HG03342 (cell line): ENCODE measurements around the gene MTHFSD.

Experiments
- ATAC-seq: cut with Tn5 transposase; IDR thresholded peaks from one replicate; pipeline ENCODE4 v1.9.1; 2021; ENCODE audit warnings: mild to moderate bottlenecking, moderate library complexity; ENCODE audit not compliant: unreplicated experiment

MTHFSD gene

GRCh38 chr16:86494039-86494564, 60.9 kb downstream of the MTHFSD start:
- ATAC-seq = no peak

DNA sequence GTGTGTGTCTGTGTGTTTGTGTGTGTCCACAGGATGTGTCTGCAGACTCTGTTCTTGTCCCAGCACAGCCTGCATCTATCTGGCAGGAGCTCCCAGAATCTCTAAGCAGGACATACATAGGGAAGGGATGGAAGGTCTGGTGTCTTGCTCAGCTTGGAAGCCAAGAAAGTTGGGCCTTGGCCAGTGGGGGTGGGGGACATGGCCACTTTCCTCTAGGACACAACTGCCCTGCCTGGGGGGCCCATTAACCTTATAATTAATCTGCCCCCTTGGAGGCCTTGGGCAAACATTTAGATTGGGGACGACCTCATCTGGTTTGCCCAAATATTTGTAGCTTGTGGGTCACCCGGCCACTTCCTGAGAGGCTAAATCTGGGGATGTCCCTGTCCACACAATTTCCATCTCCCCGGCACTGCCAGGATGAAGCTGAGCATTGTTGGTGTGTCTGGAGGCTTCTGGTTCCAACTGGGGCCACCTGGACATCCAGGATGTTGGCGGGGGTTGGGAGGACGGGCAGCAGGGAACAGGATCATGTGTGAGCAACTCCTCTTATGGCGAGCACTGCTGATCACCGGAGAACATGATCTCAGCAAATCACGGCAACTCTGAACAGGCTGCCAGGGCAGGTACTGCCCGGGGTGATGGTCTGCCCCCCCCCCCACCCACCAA, 61.9 kb downstream of the MTHFSD start:
- ATAC-seq = no peak

DNA sequence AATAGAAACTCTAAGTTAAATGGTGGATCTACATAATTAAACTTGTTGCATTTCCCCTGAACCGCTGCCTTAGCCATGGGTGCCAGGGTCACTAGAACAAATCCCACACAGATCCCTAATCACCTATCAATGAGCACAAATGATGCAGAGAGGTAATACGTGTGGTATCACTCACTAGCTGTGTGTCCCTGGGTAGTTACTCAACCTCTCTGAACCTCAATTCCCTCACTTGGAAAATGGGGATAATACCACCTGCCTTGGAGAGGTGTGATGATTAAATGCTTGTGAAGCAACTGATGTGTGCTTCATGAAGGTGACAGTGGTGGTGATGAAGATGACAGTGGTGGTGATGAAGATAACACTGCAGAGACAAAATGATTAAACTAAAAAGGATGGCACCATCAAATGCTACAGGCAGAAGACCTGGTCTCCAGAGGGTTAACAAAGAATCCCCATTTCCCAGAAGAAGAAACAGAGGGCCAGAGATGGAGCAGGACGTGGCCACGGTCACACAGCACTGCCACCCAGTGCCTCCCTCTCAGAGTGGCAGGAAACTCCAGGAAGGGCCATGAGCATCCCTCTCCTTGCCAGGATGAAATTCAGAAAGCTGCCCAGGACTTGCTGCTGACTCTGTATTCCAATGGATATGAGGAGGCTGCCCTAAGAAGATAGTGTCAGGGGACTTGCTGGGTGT, 62.6 kb downstream of the MTHFSD start:
- no peak for ATAC-seq

GRCh38 chr16:86491640-86492023, 63.4 kb downstream of the MTHFSD start:
- ATAC-seq = no peak

DNA sequence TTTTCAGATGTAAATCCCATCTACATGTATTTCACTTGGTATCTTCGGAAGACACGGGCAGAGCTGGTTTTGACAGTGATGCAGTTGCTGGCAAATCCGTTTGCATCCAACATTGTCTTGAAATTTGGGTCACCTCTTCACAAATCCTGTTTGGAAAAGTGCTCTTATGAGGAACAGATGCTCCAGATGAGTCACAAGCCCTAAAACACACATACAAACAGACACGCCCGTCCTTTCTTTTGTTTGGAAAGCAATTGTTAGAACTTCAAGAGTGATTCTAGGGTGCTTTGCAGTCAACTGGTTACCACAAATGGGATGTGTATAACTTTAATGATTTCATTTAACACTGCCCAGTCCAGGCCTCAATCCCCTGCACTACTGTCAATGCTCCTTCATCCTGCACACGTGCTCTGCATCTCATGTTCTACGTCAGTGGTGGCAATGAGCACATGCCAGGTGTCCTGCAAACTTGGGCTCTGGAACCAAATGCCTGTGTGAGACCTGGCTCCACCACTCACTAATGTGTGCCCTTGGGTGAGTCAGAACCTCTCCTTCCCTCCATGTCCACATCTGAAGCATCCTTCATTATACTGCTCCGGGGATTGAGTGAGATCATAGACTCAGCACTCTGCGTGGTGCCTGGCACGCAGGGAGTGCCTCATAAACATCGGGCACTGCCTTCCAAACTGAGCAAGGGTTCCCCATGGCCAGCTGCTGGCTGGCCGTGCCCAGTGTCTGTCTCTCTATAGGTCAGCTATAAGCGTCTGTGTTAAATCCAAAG, 64.0 kb downstream of the MTHFSD start:
- no peak for ATAC-seq

DNA sequence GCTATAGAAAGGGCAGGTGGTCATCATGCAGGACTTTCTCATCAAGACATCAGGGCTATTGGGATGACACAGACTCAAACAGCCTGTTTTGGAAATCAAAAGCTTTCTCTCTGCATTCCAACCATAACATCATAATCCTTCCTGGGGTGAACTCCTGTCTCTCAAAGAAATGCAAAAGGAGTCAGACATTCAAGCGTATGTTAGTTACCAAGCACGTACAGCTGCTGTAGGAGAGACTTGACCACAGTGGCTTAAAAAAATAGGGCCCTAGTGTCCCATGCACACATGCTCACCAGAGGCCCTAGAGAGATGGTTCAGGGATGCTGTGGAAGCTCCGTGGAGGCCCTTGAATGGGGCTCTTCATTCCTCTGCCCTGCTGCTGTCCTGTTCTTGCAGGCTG, 69.3 kb downstream of the MTHFSD start:
- ATAC-seq = no peak

DNA sequence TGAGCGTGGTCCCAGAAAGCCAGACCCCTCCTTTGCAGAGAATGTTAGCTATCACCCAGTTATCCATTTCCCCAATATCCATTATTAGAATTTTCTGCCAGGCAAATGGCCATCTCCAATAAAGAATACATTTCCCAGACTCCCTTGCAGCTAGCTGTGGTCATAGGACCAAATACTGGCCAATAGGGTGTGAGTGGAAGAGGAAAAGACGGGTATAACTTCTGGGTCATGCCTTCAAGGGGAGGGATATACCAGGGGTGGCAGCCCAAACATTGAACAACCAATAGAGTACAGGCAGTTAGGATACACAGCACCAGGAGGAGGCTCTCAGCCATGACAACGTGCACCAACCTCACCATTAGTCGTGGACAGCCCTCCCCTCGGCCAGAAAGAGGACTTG, 70.8 kb downstream of the MTHFSD start:
- no peak for ATAC-seq

DNA sequence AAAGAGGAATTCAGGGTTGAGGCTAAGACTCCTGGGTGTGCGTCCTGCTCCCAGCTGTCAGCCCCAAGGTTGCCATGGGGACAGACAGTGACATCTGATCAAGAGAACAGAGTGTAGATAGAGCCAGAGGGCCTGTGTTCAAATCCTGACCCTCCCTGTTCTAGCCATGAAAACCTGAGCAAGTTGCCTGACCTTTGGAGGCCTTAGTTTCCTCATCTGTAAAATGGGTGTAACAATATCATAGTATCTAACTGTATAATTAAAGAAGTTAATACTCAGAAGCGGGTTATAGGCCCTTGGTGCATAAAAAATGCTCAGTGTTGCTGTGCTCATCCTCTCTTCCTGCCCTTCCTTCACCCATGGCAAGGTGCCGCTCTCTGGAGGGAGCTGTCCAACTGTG, 73.4 kb downstream of the MTHFSD start:
- ATAC-seq = no peak

DNA sequence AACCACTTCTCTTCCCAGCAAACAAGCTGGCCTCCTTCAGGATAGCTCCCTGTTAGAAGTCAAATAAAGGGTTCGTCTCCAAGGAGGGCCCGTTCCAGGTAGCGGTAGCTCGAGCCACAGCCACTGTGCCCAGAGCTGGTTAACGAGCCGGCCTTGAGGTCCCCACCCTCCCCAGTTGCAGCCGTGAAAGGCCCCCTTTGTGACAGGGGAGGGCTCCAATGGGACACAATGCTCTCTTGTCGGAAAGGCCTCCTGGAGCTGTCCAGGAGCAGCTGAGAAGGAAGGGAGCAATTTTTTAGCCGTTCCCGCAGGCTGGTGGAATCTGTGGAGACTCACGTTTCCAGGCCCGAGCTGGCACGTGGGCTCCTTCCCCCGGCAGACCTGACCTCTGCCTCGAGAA, 74.6 kb downstream of the MTHFSD start:
- no peak for ATAC-seq
